H9 (cell line): ENCODE data around the gene CDC123. TPM values are rescaled to one million over a fixed set of nuclear protein-coding genes. Genes with fewer than 3 reads are reported as not detected.

Experiments
- DNase-seq: peaks from one replicate; pipeline ENCODE4 v3.0.0-alpha.2; 2017
- H2AFZ ChIP-seq: one replicate; pipeline ENCODE4 v1.6.1; 2013; ENCODE audit warnings: mild to moderate bottlenecking, low read length, control low read depth, moderate library complexity
- H2AK5ac ChIP-seq: 2 replicates; pipeline ENCODE4 v1.6.1; 2013; ENCODE audit warnings: low read length, control low read depth, mixed read lengths; ENCODE audit not compliant: insufficient read length
- H2BK120ac ChIP-seq: one replicate; pipeline ENCODE4 v1.6.1; 2013; ENCODE audit warnings: low read depth, mild to moderate bottlenecking, low read length, control low read depth, inconsistent platforms; ENCODE audit not compliant: poor library complexity, severe bottlenecking
- H2BK12ac ChIP-seq: 2 replicates; pipeline ENCODE4 v1.6.1; 2013; ENCODE audit warnings: low read length, control low read depth, mixed read lengths, low read depth; ENCODE audit not compliant: insufficient read length
- H2BK15ac ChIP-seq: 2 replicates; pipeline ENCODE4 v1.6.1; 2013; ENCODE audit warnings: low read depth, low read length, control low read depth
- H2BK20ac ChIP-seq: one replicate; pipeline ENCODE4 v1.6.1; 2013; ENCODE audit warnings: low read depth, mild to moderate bottlenecking, low read length, control low read depth, inconsistent platforms; ENCODE audit not compliant: poor library complexity, severe bottlenecking
- H2BK5ac ChIP-seq: 2 replicates; pipeline ENCODE4 v1.6.1; 2013; ENCODE audit warnings: low read length, control low read depth, mixed read lengths; ENCODE audit not compliant: insufficient read length
- H3K14ac ChIP-seq: 2 replicates; pipeline ENCODE4 v1.6.1; 2013; ENCODE audit warnings: low read length, control low read depth; ENCODE audit not compliant: insufficient read depth
- H3K18ac ChIP-seq: 2 replicates; pipeline ENCODE4 v1.6.1; 2013; ENCODE audit warnings: low read depth, mild to moderate bottlenecking, mixed read lengths, low read length, control low read depth; ENCODE audit not compliant: insufficient read length
- H3K23ac ChIP-seq: 2 replicates; pipeline ENCODE4 v1.6.1; 2013; ENCODE audit warnings: low read length, control low read depth, mixed read lengths, low read depth; ENCODE audit not compliant: insufficient read length
- H3K23me2 ChIP-seq: 2 replicates; pipeline ENCODE4 v1.6.1; 2013; ENCODE audit warnings: low read depth, mild to moderate bottlenecking, mixed read lengths, low read length, control low read depth; ENCODE audit not compliant: insufficient read length, poor library complexity, severe bottlenecking
- H3K27ac ChIP-seq: 2 replicates; pipeline ENCODE4 v1.5.1; 2013; ENCODE audit warnings: low read length, control low read depth, mixed read lengths, low read depth; ENCODE audit not compliant: insufficient read length
- H3K27me3 ChIP-seq: 2 replicates; pipeline ENCODE4 v1.6.1; 2013; ENCODE audit warnings: low read length, control low read depth, inconsistent platforms; ENCODE audit not compliant: insufficient read depth
- H3K4ac ChIP-seq: 2 replicates; pipeline ENCODE4 v1.6.1; 2013; ENCODE audit warnings: low read depth, mild to moderate bottlenecking, control low read depth, inconsistent platforms, low read length, moderate library complexity
- H3K4me1 ChIP-seq: 2 replicates; pipeline ENCODE4 v1.6.1; 2013; ENCODE audit warnings: low read length, control low read depth, inconsistent platforms; ENCODE audit not compliant: insufficient read depth
- H3K4me2 ChIP-seq: 2 replicates; pipeline ENCODE4 v1.6.1; 2013; ENCODE audit warnings: low read length, control low read depth, mixed read lengths; ENCODE audit not compliant: insufficient read length, insufficient read depth
- H3K56ac ChIP-seq: 2 replicates; pipeline ENCODE4 v1.6.1; 2013; ENCODE audit warnings: low read depth, mild to moderate bottlenecking, mixed read lengths, low read length, control low read depth; ENCODE audit not compliant: insufficient read length
- H3K79me1 ChIP-seq: 2 replicates; pipeline ENCODE4 v1.6.1; 2013; ENCODE audit warnings: low read depth, mild to moderate bottlenecking, moderate library complexity, low read length, control low read depth, inconsistent platforms; ENCODE audit not compliant: insufficient read depth, poor library complexity, severe bottlenecking
- H3K79me2 ChIP-seq: 2 replicates; pipeline ENCODE4 v1.6.1; 2013; ENCODE audit warnings: low read length, control low read depth, inconsistent platforms; ENCODE audit not compliant: insufficient read depth
- H3K9ac ChIP-seq: 2 replicates; pipeline ENCODE4 v1.6.1; 2013; ENCODE audit warnings: low read length, control low read depth, mixed read lengths; ENCODE audit not compliant: insufficient read length; ENCODE audit errors: extremely low read depth
- H3K9me3 ChIP-seq: one replicate; pipeline ENCODE4 v1.6.1; 2013; ENCODE audit warnings: low read depth, low read length, inconsistent platforms; ENCODE audit not compliant: control insufficient read depth
- H3T11ph ChIP-seq: one replicate; pipeline ENCODE4 v1.6.1; 2013; ENCODE audit warnings: mild to moderate bottlenecking, low read length, control low read depth, inconsistent platforms
- H4K20me1 ChIP-seq: one replicate; pipeline ENCODE4 v1.6.1; 2013; ENCODE audit not compliant: control insufficient read depth, insufficient read length, insufficient read depth
- H4K5ac ChIP-seq: 2 replicates; pipeline ENCODE4 v1.6.1; 2013; ENCODE audit warnings: low read depth, mild to moderate bottlenecking, mixed read lengths, low read length, control low read depth; ENCODE audit not compliant: insufficient read length
- H4K8ac ChIP-seq: replicated peaks from 2 replicates; pipeline ENCODE4 v1.6.1; 2013; ENCODE audit warnings: low read length, control low read depth, mixed read lengths, low read depth; ENCODE audit not compliant: insufficient read length
- H4K91ac ChIP-seq: 2 replicates; pipeline ENCODE4 v1.6.1; 2013; ENCODE audit warnings: low read depth, mild to moderate bottlenecking, moderate library complexity, mixed read lengths, low read length, control low read depth; ENCODE audit not compliant: insufficient read length
- H3K27ac Mint-ChIP-seq, 3 experiments: 2 replicates in 2 of 3; 3 replicates in 1 of 3; pipeline ENCODE4 v1.8.0; 2020 to 2021; ENCODE audit warnings: mixed read lengths in 3 of 3, mild to moderate bottlenecking in 1 of 3, moderate library complexity in 1 of 3
- H3K27me3 Mint-ChIP-seq: 2 replicates; pipeline ENCODE4 v1.8.0; 2021; ENCODE audit warnings: low read depth, mild to moderate bottlenecking, moderate library complexity, mixed read lengths
- H3K36me3 Mint-ChIP-seq, 3 experiments: 2 replicates in 2 of 3; 3 replicates in 1 of 3; pipeline ENCODE4 v1.8.0; 2020 to 2021; ENCODE audit warnings: low read depth in 3 of 3, mixed read lengths in 3 of 3; ENCODE audit not compliant: insufficient read depth in 1 of 3
- H3K4me1 Mint-ChIP-seq, 2 experiments: 2 replicates each; pipeline ENCODE4 v1.8.0; 2020; ENCODE audit warnings: mixed read lengths in 2 of 2
- H3K4me3 Mint-ChIP-seq, 2 experiments: 2 replicates in 1 of 2; 3 replicates in 1 of 2; pipeline ENCODE4 v1.8.0; 2020 to 2021; ENCODE audit warnings: mild to moderate bottlenecking in 2 of 2, mixed read lengths in 2 of 2, moderate library complexity in 1 of 2
- H3K9me3 Mint-ChIP-seq, 2 experiments: 2 replicates in 1 of 2; 3 replicates in 1 of 2; pipeline ENCODE4 v1.8.0; 2020; ENCODE audit warnings: mild to moderate bottlenecking in 2 of 2, mixed read lengths in 2 of 2, moderate library complexity in 1 of 2
- WGBS: extraction: QIAGEN DNeasy Blood & Tissue Kit; methylation state at CpG from one replicate; pipeline ENCODE4 v1.1.7; 2013; ENCODE audit warnings: missing lambda C conversion rate, low lambda C conversion rate, mixed read lengths; ENCODE audit not compliant: insufficient read length; ENCODE audit errors: extremely low coverage; 5-methylcytosine and 5-hydroxymethylcytosine counted together
- total RNA-seq: library from RNA; stranded (reverse); gene quantifications from 2 replicates; pipeline ENCODE4 v1.2.1, GENCODE V29; 2021
- TF ChIP-seq, protein P1 (sequence below): fragments of 200-600 bp; sonication (generic); conservative IDR thresholded peaks from 3 replicates; pipeline ENCODE4 v1.8.0; 2021; ENCODE audit warnings: antibody characterized with exemption, mild to moderate bottlenecking

CDC123 gene
- total RNA-seq, 1 experiment from 2014 or later: 159 TPM

DNA sequence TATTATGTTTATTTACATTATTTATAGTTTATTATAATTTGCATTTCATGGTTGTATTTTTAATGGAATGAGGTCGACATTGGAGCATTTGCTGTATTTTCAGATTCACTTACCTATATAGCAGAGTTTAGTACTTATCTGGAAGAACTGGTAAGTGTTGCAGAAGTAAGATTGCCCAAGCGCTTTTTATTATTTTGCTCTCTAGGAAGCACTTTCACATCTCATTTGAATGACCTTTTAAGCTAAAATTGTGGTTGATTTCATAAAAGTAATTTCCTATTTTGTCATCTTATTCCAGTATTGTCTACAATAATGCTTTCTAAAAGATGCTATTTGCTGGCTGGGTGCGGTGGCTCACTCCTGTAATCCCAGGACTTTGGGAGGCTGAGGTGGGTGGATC lies 37.9 kb upstream of the CDC123 start:
- no peaks in the 10 kb centered on the region for H3K9me3 Mint-ChIP-seq
- Histone ChIP-seq H4K91ac (no peak overlapping the region), H3K4ac (no peak overlapping the region), H3K14ac (no peak overlapping the region), H2BK15ac (no peak overlapping the region), H2AFZ (no peak overlapping the region), H3K27ac (no peak overlapping the region), H3K56ac (no peak overlapping the region), H2BK12ac (no peak overlapping the region), H3K4me2 (no peak overlapping the region), H4K20me1 (no peaks in the 10 kb centered on the region), H3K18ac (no peak overlapping the region), H3K23ac (no peak overlapping the region), H2AK5ac (no peak overlapping the region), H4K5ac (no peak overlapping the region), H3T11ph (no peak overlapping the region), H3K9me3 (no peaks in the 10 kb centered on the region), H3K27me3 (no peaks in the 10 kb centered on the region), H3K79me2 (no peaks in the 10 kb centered on the region), H2BK5ac (no peak overlapping the region), H3K9ac (no peak overlapping the region), H4K8ac (no peak overlapping the region), H2BK20ac (no peak overlapping the region), H2BK120ac (no peak overlapping the region), H3K79me1 (no peaks in the 10 kb centered on the region), H3K4me1 (no peaks in the 10 kb centered on the region), H3K23me2 (no peaks in the 10 kb centered on the region)
- WGBS: no CpG with 5 or more reads among the region's 3 CpGs
- DNase-seq: no peak
- H3K4me3 Mint-ChIP-seq: no peak overlapping the region
- TF ChIP-seq, protein P1, sequence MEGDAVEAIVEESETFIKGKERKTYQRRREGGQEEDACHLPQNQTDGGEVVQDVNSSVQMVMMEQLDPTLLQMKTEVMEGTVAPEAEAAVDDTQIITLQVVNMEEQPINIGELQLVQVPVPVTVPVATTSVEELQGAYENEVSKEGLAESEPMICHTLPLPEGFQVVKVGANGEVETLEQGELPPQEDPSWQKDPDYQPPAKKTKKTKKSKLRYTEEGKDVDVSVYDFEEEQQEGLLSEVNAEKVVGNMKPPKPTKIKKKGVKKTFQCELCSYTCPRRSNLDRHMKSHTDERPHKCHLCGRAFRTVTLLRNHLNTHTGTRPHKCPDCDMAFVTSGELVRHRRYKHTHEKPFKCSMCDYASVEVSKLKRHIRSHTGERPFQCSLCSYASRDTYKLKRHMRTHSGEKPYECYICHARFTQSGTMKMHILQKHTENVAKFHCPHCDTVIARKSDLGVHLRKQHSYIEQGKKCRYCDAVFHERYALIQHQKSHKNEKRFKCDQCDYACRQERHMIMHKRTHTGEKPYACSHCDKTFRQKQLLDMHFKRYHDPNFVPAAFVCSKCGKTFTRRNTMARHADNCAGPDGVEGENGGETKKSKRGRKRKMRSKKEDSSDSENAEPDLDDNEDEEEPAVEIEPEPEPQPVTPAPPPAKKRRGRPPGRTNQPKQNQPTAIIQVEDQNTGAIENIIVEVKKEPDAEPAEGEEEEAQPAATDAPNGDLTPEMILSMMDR: no peak
- no peak overlapping the region; a peak in 1 of 7 replicates for H3K27ac Mint-ChIP-seq
- H3K27me3 Mint-ChIP-seq: no peaks in the 10 kb centered on the region
- H3K4me1 Mint-ChIP-seq: peaks cover 0 to 3% of the 10 kb centered on the region in 2 experiments; a peak in 2 of 4 replicates
- H3K36me3 Mint-ChIP-seq: peaks cover 14 to 51% (median 40%) of the 10 kb centered on the region in 3 experiments; a peak in 6 of 7 replicates
